Activated T-helper 2 cell treated with anti-CD3 and anti-CD28 coated beads, Interferon-gamma antibody, Interleukin-2, Interleukin-4, amounts not matched to agents 10 μg/mL and 5 μg/mL and 100 μg/mL, durations not matched to agents 14 hours and 24 hours and 36 hours (primary cell): Measurements from ENCODE around the gene PKNOX2. TPM values are rescaled to one million over a fixed set of nuclear protein-coding genes. Genes with fewer than 3 reads are reported as not detected.

Source experiments
- DNase-seq: peaks from one replicate; pipeline ENCODE4 v3.0.0; 2021; ENCODE audit warnings: low spot score
- H3K27ac Mint-ChIP-seq: one replicate; pipeline ENCODE4 v1.8.0; 2021; ENCODE audit warnings: mixed read lengths
- H3K27me3 Mint-ChIP-seq: one replicate; pipeline ENCODE4 v1.8.0; 2021; ENCODE audit warnings: low read depth, mixed read lengths
- H3K36me3 Mint-ChIP-seq: one replicate; pipeline ENCODE4 v1.8.0; 2021; ENCODE audit warnings: low read depth, mixed read lengths
- H3K4me1 Mint-ChIP-seq: one replicate; pipeline ENCODE4 v1.8.0; 2021; ENCODE audit warnings: low read depth, mixed read lengths
- H3K4me3 Mint-ChIP-seq: one replicate; pipeline ENCODE4 v1.8.0; 2021; ENCODE audit warnings: low read depth, mild to moderate bottlenecking, moderate library complexity, mixed read lengths
- H3K9me3 Mint-ChIP-seq: one replicate; pipeline ENCODE4 v1.8.0; 2021; ENCODE audit warnings: mixed read lengths
- intact Hi-C: fragments of 100-400 bp; cut with micrococcal nuclease; formaldehyde crosslinking; loops from one replicate; pipeline ENCODE4 v1.15.1; 2023
- total RNA-seq: library from RNA; stranded (reverse); gene quantifications from 2 replicates; pipeline ENCODE4 v1.2.3, GENCODE V29; 2022

Gene PKNOX2
- total RNA-seq, 1 donor from 2014 or later, result not detected

- Mint-ChIP-seq H3K4me3 (no peak overlapping the region), H3K4me1 (peaks cover 3% of the 10 kb centered on the region), H3K36me3 (no peaks in the 10 kb centered on the region), H3K27ac (no peak overlapping the region), H3K27me3 (peaks cover 14% of the 10 kb centered on the region), H3K9me3 (no peaks in the 10 kb centered on the region)
- intact Hi-C loops, result no loop called here
- DNase-seq, result no peak
Observed at GRCh38 chr11:125179895-125180294, 15.3 kb downstream of the PKNOX2 start.

GRCh38 chr11:125180413-125181305, 16.1 kb downstream of the PKNOX2 start:
- Mint-ChIP-seq H3K9me3 (no peaks in the 10 kb centered on the region), H3K4me1 (peaks cover 3% of the 10 kb centered on the region), H3K27me3 (peaks cover 8% of the 10 kb centered on the region), H3K4me3 (no peak overlapping the region), H3K36me3 (no peaks in the 10 kb centered on the region), H3K27ac (no peak overlapping the region)
- intact Hi-C loops, result no loop called here
- DNase-seq, result no peak

- no peaks in the 10 kb centered on the region for H3K36me3 Mint-ChIP-seq
- peaks cover 7% of the 10 kb centered on the region for H3K27me3 Mint-ChIP-seq
- H3K4me3 Mint-ChIP-seq, result no peak overlapping the region
- no peak overlapping the region for H3K27ac Mint-ChIP-seq
- no peaks in the 10 kb centered on the region for H3K4me1 Mint-ChIP-seq
- H3K9me3 Mint-ChIP-seq, result no peaks in the 10 kb centered on the region
- DNase-seq, result no peak
- intact Hi-C loops, result no loop called here
Observed at GRCh38 chr11:125182573-125182972, 18.0 kb downstream of the PKNOX2 start.

- H3K4me3 Mint-ChIP-seq, result no peak overlapping the region
- intact Hi-C loops, result no loop called here
- H3K36me3 Mint-ChIP-seq, result no peaks in the 10 kb centered on the region
- peaks cover 7% of the 10 kb centered on the region for H3K27me3 Mint-ChIP-seq
- no peak for DNase-seq
- no peaks in the 10 kb centered on the region for H3K9me3 Mint-ChIP-seq
- no peak overlapping the region for H3K27ac Mint-ChIP-seq
- H3K4me1 Mint-ChIP-seq, result no peaks in the 10 kb centered on the region
Observed at GRCh38 chr11:125183641-125184040, 19.1 kb downstream of the PKNOX2 start.

- Mint-ChIP-seq H3K27me3 (peaks cover 27% of the 10 kb centered on the region), H3K9me3 (no peaks in the 10 kb centered on the region), H3K4me3 (no peak overlapping the region), H3K4me1 (no peaks in the 10 kb centered on the region), H3K27ac (no peak overlapping the region), H3K36me3 (no peaks in the 10 kb centered on the region)
- DNase-seq, result no peak
- intact Hi-C loops, result no loop called here
Observed at GRCh38 chr11:125188021-125188420, 23.5 kb downstream of the PKNOX2 start.

- no peaks in the 10 kb centered on the region for H3K36me3 Mint-ChIP-seq
- no peak for DNase-seq
- H3K9me3 Mint-ChIP-seq, result no peaks in the 10 kb centered on the region
- no peaks in the 10 kb centered on the region for H3K4me1 Mint-ChIP-seq
- no peak overlapping the region for H3K4me3 Mint-ChIP-seq
- peaks cover 25% of the 10 kb centered on the region for H3K27me3 Mint-ChIP-seq
- H3K27ac Mint-ChIP-seq, result no peak overlapping the region
- intact Hi-C loops, result no loop called here
Observed at GRCh38 chr11:125190566-125190965, 26.0 kb downstream of the PKNOX2 start.

- peaks cover 21% of the 10 kb centered on the region for H3K27me3 Mint-ChIP-seq
- H3K4me1 Mint-ChIP-seq, result no peaks in the 10 kb centered on the region
- H3K9me3 Mint-ChIP-seq, result no peaks in the 10 kb centered on the region
- intact Hi-C loops, result no loop called here
- no peak overlapping the region for H3K27ac Mint-ChIP-seq
- no peaks in the 10 kb centered on the region for H3K36me3 Mint-ChIP-seq
- H3K4me3 Mint-ChIP-seq, result no peak overlapping the region
- DNase-seq, result no peak
Observed at GRCh38 chr11:125192183-125192582, 27.6 kb downstream of the PKNOX2 start.

- no peaks in the 10 kb centered on the region for H3K36me3 Mint-ChIP-seq
- H3K9me3 Mint-ChIP-seq, result no peaks in the 10 kb centered on the region
- no peak overlapping the region for H3K27ac Mint-ChIP-seq
- no peak overlapping the region for H3K4me3 Mint-ChIP-seq
- no peak for DNase-seq
- intact Hi-C loops, result no loop called here
- H3K4me1 Mint-ChIP-seq, result no peaks in the 10 kb centered on the region
- H3K27me3 Mint-ChIP-seq, result peaks cover 21% of the 10 kb centered on the region
Observed at GRCh38 chr11:125192717-125193415, 28.3 kb downstream of the PKNOX2 start.

GRCh38 chr11:125193416-125193726, 28.8 kb downstream of the PKNOX2 start:
- Mint-ChIP-seq H3K9me3 (no peaks in the 10 kb centered on the region), H3K4me1 (no peaks in the 10 kb centered on the region), H3K4me3 (no peak overlapping the region), H3K36me3 (no peaks in the 10 kb centered on the region), H3K27me3 (peaks cover 21% of the 10 kb centered on the region), H3K27ac (no peak overlapping the region)
- intact Hi-C loops, result no loop called here
- no peak for DNase-seq

- Mint-ChIP-seq H3K36me3 (no peaks in the 10 kb centered on the region), H3K27ac (no peak overlapping the region), H3K4me3 (no peak overlapping the region), H3K27me3 (peaks cover 21% of the 10 kb centered on the region), H3K4me1 (no peaks in the 10 kb centered on the region), H3K9me3 (no peaks in the 10 kb centered on the region)
- DNase-seq, result no peak
- intact Hi-C loops, result no loop called here
Observed at GRCh38 chr11:125193841-125194240, 29.3 kb downstream of the PKNOX2 start.

- no peak overlapping the region for H3K27ac Mint-ChIP-seq
- no peak overlapping the region for H3K4me3 Mint-ChIP-seq
- no peaks in the 10 kb centered on the region for H3K9me3 Mint-ChIP-seq
- no peaks in the 10 kb centered on the region for H3K4me1 Mint-ChIP-seq
- peaks cover 1% of the 10 kb centered on the region for H3K27me3 Mint-ChIP-seq
- no peaks in the 10 kb centered on the region for H3K36me3 Mint-ChIP-seq
- intact Hi-C loops, result no loop called here
- DNase-seq, result no peak
Observed at GRCh38 chr11:125199915-125200314, 35.4 kb downstream of the PKNOX2 start.

GRCh38 chr11:125200441-125200840, 35.9 kb downstream of the PKNOX2 start:
- Mint-ChIP-seq H3K27ac (no peak overlapping the region), H3K9me3 (no peaks in the 10 kb centered on the region), H3K36me3 (no peaks in the 10 kb centered on the region), H3K4me1 (no peaks in the 10 kb centered on the region), H3K4me3 (no peak overlapping the region), H3K27me3 (peaks cover 1% of the 10 kb centered on the region)
- no peak for DNase-seq
- intact Hi-C loops, result no loop called here

GRCh38 chr11:125201525-125202141, 37.1 kb downstream of the PKNOX2 start:
- H3K36me3 Mint-ChIP-seq, result no peaks in the 10 kb centered on the region
- no peak overlapping the region for H3K4me3 Mint-ChIP-seq
- peaks cover 1% of the 10 kb centered on the region for H3K27me3 Mint-ChIP-seq
- H3K4me1 Mint-ChIP-seq, result no peaks in the 10 kb centered on the region
- H3K9me3 Mint-ChIP-seq, result no peaks in the 10 kb centered on the region
- no peak overlapping the region for H3K27ac Mint-ChIP-seq
- intact Hi-C loops, result no loop called here
- DNase-seq, result no peak
